Fibroblast of lung (primary cell): ENCODE data around the gene VRK2. TPM values are rescaled to one million over a fixed set of nuclear protein-coding genes. Genes with fewer than 3 reads are reported as not detected.
A peak's percentile ranks its signal among the peaks of the same experiment; 100 is the strongest.

Experiments used
- DNase-seq, 2 donors: peaks; one replicate each; pipeline versions ENCODE4 v3.0.0 to v3.0.0-alpha.2; 2010; ENCODE audit warnings: low read depth in 2 of 2
- H2AFZ ChIP-seq: 2 replicates; pipeline ENCODE4 v1.5.1; 2012; ENCODE audit warnings: low read length, control low read depth, inconsistent platforms
- H3K27ac ChIP-seq: 2 replicates; pipeline ENCODE4 v1.5.1; 2011; ENCODE audit warnings: low read length, control low read depth; ENCODE audit not compliant: insufficient read depth
- H3K27me3 ChIP-seq: 2 replicates; pipeline ENCODE4 v1.5.1; 2011; ENCODE audit warnings: mild to moderate bottlenecking, low read length; ENCODE audit not compliant: control insufficient read depth, insufficient read depth
- H3K36me3 ChIP-seq: 2 replicates; pipeline ENCODE4 v1.5.1; 2011; ENCODE audit warnings: low read length; ENCODE audit not compliant: control insufficient read depth, insufficient read depth
- H3K4me1 ChIP-seq: 2 replicates; pipeline ENCODE4 v1.5.1; 2011; ENCODE audit warnings: low read length; ENCODE audit not compliant: control insufficient read depth, insufficient read depth; ENCODE audit errors: extremely low read depth
- H3K4me2 ChIP-seq: 2 replicates; pipeline ENCODE4 v1.5.1; 2011; ENCODE audit warnings: low read length, control low read depth; ENCODE audit not compliant: insufficient read depth; ENCODE audit errors: extremely low read depth
- H3K4me3 ChIP-seq, 4 experiments: fragments of 200-600 bp in 1 of 4; sonication (generic) in 1 of 4; replicated peaks in 1 of 4; 2 replicates each; pipeline ENCODE4 v1.5.1; 2011 to 2016; ENCODE audit warnings: low read length in 4 of 4, low read depth in 3 of 4, mild to moderate bottlenecking in 3 of 4, control low read depth in 2 of 4, inconsistent platforms in 1 of 4, mixed read lengths in 1 of 4; ENCODE audit not compliant: insufficient read depth in 1 of 4; ENCODE audit errors: control extremely low read depth in 1 of 4
- H3K79me2 ChIP-seq: 2 replicates; pipeline ENCODE4 v1.5.1; 2012; ENCODE audit warnings: mild to moderate bottlenecking, low read length, inconsistent platforms; ENCODE audit not compliant: control insufficient read depth, insufficient read depth
- H3K9ac ChIP-seq: 2 replicates; pipeline ENCODE4 v1.5.1; 2011; ENCODE audit warnings: mild to moderate bottlenecking, low read length, control low read depth; ENCODE audit not compliant: insufficient read depth
- H3K9me3 ChIP-seq: 2 replicates; pipeline ENCODE4 v1.5.1; 2012; ENCODE audit warnings: low read depth, low read length; ENCODE audit not compliant: control insufficient read depth, insufficient read depth
- H4K20me1 ChIP-seq: 2 replicates; pipeline ENCODE4 v1.5.1; 2011; ENCODE audit warnings: low read length; ENCODE audit not compliant: control insufficient read depth, insufficient read depth; ENCODE audit errors: extremely low read depth
- EZH2 ChIP-seq: IDR thresholded peaks from 2 replicates; pipeline ENCODE4 v1.5.1; 2012; ENCODE audit warnings: low read length, control low read depth, mild to moderate bottlenecking; ENCODE audit errors: missing control alignments
- polyA plus RNA-seq, 2 donors: library from polyadenylated mRNA; depleted of rRNA in 1 of 2; stranded (reverse) in 1 of 2; unstranded in 1 of 2; fragments of >200 nt; gene quantifications; 2 replicates each; pipeline ENCODE4 v1.2.1, GENCODE V29; 2011 to 2012; ENCODE audit warnings: missing spikeins in 1 of 2
- total RNA-seq: library from RNA; depleted of rRNA; stranded (reverse); fragments of >200 nt; gene quantifications from 2 replicates; pipeline ENCODE4 v1.2.1, GENCODE V29; 2014
- TF ChIP-seq, protein P1 (sequence below), 2 donors: IDR thresholded peaks in 1 of 2; conservative IDR thresholded peaks in 1 of 2; 1 replicate in 1 of 2; 2 replicates in 1 of 2; pipeline ENCODE4 v1.5.1; 2011 to 2012; ENCODE audit warnings: low read length in 2 of 2, control low read depth in 1 of 2, inconsistent platforms in 1 of 2, low read depth in 1 of 2, mild to moderate bottlenecking in 1 of 2

VRK2 gene
- total and polyA plus RNA-seq, 2 donors (not counting 1 experiment from before 2014, with no cell fraction given) = 23.8 to 24.3 TPM

DNA sequence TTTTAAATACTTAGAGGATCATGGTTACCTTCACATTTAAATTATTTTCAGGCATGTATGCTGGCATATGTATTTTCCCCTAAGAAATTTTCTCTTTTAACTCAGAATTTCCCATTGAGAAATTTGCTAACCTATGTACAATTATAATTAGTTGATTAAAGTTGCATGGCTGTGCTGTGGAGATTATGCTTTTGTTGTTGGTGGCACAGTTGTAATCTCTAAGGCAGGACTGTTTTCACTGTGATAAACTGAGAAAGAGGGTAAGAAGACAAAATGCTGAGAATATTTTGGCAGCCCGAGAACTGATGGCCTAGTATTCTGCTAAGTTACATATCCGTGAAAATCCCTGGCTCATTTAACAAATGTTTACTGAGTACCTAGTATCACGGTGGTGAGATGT is 1.4 kb downstream of the VRK2 start:
- Histone ChIP-seq H3K4me2 (peak overlapping the region; percentile 91), H3K9ac (no peak overlapping the region), H3K4me1 (peaks cover 6% of the 10 kb centered on the region), H3K79me2 (peaks cover 13% of the 10 kb centered on the region), H3K9me3 (no peaks in the 10 kb centered on the region), H2AFZ (no peak overlapping the region), H3K27ac (no peak overlapping the region), H4K20me1 (no peaks in the 10 kb centered on the region), H3K27me3 (no peaks in the 10 kb centered on the region), H3K36me3 (no peaks in the 10 kb centered on the region), H3K4me3 (peak overlapping the region; percentile 19 to 78 (median 70))
- DNase-seq = no peak
- TF ChIP-seq, protein P1, sequence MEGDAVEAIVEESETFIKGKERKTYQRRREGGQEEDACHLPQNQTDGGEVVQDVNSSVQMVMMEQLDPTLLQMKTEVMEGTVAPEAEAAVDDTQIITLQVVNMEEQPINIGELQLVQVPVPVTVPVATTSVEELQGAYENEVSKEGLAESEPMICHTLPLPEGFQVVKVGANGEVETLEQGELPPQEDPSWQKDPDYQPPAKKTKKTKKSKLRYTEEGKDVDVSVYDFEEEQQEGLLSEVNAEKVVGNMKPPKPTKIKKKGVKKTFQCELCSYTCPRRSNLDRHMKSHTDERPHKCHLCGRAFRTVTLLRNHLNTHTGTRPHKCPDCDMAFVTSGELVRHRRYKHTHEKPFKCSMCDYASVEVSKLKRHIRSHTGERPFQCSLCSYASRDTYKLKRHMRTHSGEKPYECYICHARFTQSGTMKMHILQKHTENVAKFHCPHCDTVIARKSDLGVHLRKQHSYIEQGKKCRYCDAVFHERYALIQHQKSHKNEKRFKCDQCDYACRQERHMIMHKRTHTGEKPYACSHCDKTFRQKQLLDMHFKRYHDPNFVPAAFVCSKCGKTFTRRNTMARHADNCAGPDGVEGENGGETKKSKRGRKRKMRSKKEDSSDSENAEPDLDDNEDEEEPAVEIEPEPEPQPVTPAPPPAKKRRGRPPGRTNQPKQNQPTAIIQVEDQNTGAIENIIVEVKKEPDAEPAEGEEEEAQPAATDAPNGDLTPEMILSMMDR (conservative IDR thresholded peaks at IDR 0.05 in 1 of 2, IDR thresholded peaks at IDR 0.05 in 1 of 2; ENCODE audit: low read depth in 1 of 2, low read length in 2 of 2) = no peak
- no peak for TF ChIP-seq EZH2

DNA sequence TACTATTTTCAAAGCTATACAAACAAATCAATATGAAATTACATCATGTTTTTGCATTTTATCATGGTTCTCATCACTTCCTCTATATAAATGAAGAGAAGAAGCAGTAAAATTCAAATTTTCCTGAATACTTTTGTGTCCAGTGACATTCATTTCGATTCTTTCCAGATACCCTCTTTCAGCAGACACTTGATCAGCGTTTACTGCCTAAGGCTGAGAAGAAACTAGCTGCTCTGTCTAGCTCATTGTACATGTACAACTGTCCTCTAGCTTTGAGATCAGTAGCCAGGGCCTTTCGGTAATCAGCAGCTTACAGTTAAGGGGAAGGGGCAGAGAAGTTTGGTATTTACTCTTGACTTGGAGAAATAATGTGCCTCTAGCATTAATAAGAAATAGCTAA is 4.8 kb downstream of the VRK2 start:
- no peak overlapping the region for H3K4me3 ChIP-seq
- H2AFZ ChIP-seq = no peak overlapping the region
- no peak for TF ChIP-seq EZH2
- TF ChIP-seq, protein P1 (conservative IDR thresholded peaks at IDR 0.05 in 1 of 2, IDR thresholded peaks at IDR 0.05 in 1 of 2; ENCODE audit: low read depth in 1 of 2, low read length in 2 of 2) = no peak

DNA sequence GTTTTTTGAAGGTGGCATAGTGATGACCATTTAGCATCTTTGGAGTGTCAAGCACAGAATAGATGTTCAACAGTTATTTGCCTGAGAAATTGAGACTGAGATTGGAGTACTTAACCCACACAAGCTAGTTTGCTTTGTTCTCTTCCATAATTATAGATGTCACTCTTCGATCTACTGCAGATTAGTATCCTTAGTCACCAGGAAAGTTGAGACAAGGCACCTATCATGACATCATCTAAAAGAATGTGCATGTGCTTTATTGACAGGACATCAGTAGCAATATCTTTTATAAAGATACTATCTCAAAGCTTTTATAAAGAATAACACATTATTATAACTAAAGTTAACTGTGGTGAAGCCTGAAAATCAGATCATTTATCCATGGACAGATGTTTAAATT is 6.4 kb downstream of the VRK2 start:
- TF ChIP-seq, protein P1 (conservative IDR thresholded peaks at IDR 0.05 in 1 of 2, IDR thresholded peaks at IDR 0.05 in 1 of 2; ENCODE audit: low read depth in 1 of 2, low read length in 2 of 2) = no peak
- TF ChIP-seq EZH2 = no peak
- Histone ChIP-seq H2AFZ (no peak overlapping the region), H3K4me2 (no peak overlapping the region), H3K9ac (no peak overlapping the region), H3K36me3 (peaks cover 2% of the 10 kb centered on the region), H4K20me1 (no peaks in the 10 kb centered on the region), H3K4me3 (no peak overlapping the region), H3K27me3 (no peaks in the 10 kb centered on the region), H3K9me3 (no peaks in the 10 kb centered on the region), H3K79me2 (peaks cover 4% of the 10 kb centered on the region), H3K4me1 (no peaks in the 10 kb centered on the region), H3K27ac (no peak overlapping the region)
- DNase-seq = no peak

More for the DNA sequence above, 4.8 kb downstream of the VRK2 start:
- no peaks in the 10 kb centered on the region for H3K27me3 ChIP-seq
- no peak for DNase-seq
- no peaks in the 10 kb centered on the region for H4K20me1 ChIP-seq
- no peak overlapping the region for H3K27ac ChIP-seq
- no peaks in the 10 kb centered on the region for H3K9me3 ChIP-seq
- H3K9ac ChIP-seq = no peak overlapping the region
- H3K4me2 ChIP-seq = no peak overlapping the region
- no peaks in the 10 kb centered on the region for H3K4me1 ChIP-seq
- peaks cover 13% of the 10 kb centered on the region for H3K79me2 ChIP-seq
- H3K36me3 ChIP-seq = peaks cover 1% of the 10 kb centered on the region
